ENCODE data around the gene KLHL40. TPM values are rescaled to one million over a fixed set of nuclear protein-coding genes. Genes with fewer than 3 reads are reported as not detected.

The KLHL40 gene
- total and polyA plus RNA-seq, 2 donors (not counting 3 experiments of a cell fraction or from before 2014, with no cell fraction given): not detected

DNA sequence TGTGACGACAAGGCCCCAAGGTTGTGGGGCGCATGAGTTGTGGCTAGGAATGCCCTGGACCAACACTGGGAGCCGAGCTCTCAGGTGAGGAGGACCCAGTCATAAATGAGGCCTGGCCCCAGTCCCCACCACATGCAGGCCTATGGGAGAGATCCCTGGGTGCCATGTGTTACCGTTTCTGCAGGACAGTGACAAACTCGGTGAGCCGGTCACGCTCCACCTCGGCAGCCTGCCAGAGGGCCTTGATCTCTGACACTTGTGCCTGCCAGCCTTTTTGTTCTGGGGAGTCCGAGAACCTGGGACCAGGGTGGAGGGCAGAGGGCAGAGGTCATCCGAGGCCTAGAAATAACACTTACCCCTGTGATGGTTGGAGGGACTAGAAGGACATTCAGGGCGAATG is 45.0 kb downstream of the KLHL40 start:
- H3K9ac ChIP-seq (replicated peaks; ENCODE audit: extremely low read depth, insufficient read depth, low read length): no peak overlapping the region
- TF ChIP-seq MAX (IDR thresholded peaks at IDR 0.05; ENCODE audit: insufficient read depth, insufficient read length) (no peak), EZH2 (IDR thresholded peaks at IDR 0.05; ENCODE audit: borderline replicate concordance, low read depth, low read length, severe bottlenecking) (no peak), GATA2 (IDR thresholded peaks at IDR 0.05; ENCODE audit: insufficient read depth, insufficient read length, low read depth, low read length) (no peak), JUN (IDR thresholded peaks at IDR 0.05; ENCODE audit: borderline replicate concordance, insufficient read depth, insufficient read length, low read depth) (no peak), POLR2AphosphoS5 (IDR thresholded peaks at IDR 0.05; ENCODE audit: insufficient read depth, low read depth, low read length) (no peak), FOS (IDR thresholded peaks at IDR 0.05; ENCODE audit: borderline replicate concordance, insufficient read depth, low read length) (no peak)
- no peaks in the 10 kb centered on the region for H3K36me3 ChIP-seq (ENCODE audit: control insufficient read depth in 2 of 2, extremely low read depth in 1 of 2, insufficient read depth in 2 of 2, low read length in 2 of 2)
- intact Hi-C loops (cut with micrococcal nuclease) (no loop called here), dilution Hi-C loops (cut with MboI; ENCODE audit: extremely low pct_ligation_motif_present, low sequenced_read_pairs) (no loop called here)
- DNase-seq (ENCODE audit: low read depth, low spot score) (no peak), FAIRE-seq (no peak)
- H3K9me1 ChIP-seq (replicated peaks; ENCODE audit: control insufficient read depth, extremely low read depth, insufficient read depth, low read length): no peaks in the 10 kb centered on the region
- no peak overlapping the region for H2AFZ ChIP-seq (ENCODE audit: low read depth, low read length)
- no peak overlapping the region for H3K27ac ChIP-seq (ENCODE audit: insufficient read depth, low read depth, low read length)
- no peaks in the 10 kb centered on the region for H3K79me2 ChIP-seq (ENCODE audit: control insufficient read depth, insufficient read depth, low read length)
- no peak overlapping the region for H3K4me3 ChIP-seq (replicated peaks in 1 of 3; ENCODE audit: insufficient read depth in 1 of 3, low read depth in 1 of 3, low read length in 3 of 3)
- peaks cover 5 to 7% of the 10 kb centered on the region in 2 experiments for H3K27me3 ChIP-seq (ENCODE audit: control insufficient read depth in 2 of 2, insufficient read depth in 2 of 2, low read length in 2 of 2)
- ChIA-PET CTCF (no interaction called here), POLR2A (no interaction called here)
- H3K4me2 ChIP-seq (ENCODE audit: insufficient read depth, low read length): no peak overlapping the region
- BruUV-seq (replicated peaks): no TSS peak
- H4K20me1 ChIP-seq (replicated peaks; ENCODE audit: control insufficient read depth, extremely low read depth, insufficient read depth, low read length): no peaks in the 10 kb centered on the region
- no peaks in the 10 kb centered on the region for H3K9me3 ChIP-seq (replicated peaks; ENCODE audit: control insufficient read depth, insufficient read depth, low read length)
- no peaks in the 10 kb centered on the region for H3K4me1 ChIP-seq (ENCODE audit: control insufficient read depth, extremely low read depth, insufficient read depth, low read length)

GRCh38 chr3:42730706-42731420 is 45.5 kb downstream of the KLHL40 start:
- no TSS peak for BruUV-seq (replicated peaks)
- intact Hi-C loops (cut with micrococcal nuclease): no loop called here

More at GRCh38 chr3:42730706-42731420, 45.5 kb downstream of the KLHL40 start:
- H3K9me3 ChIP-seq (replicated peaks; ENCODE audit: control insufficient read depth, insufficient read depth, low read length): no peaks in the 10 kb centered on the region
- no peaks in the 10 kb centered on the region for H3K9me1 ChIP-seq (replicated peaks; ENCODE audit: control insufficient read depth, extremely low read depth, insufficient read depth, low read length)
- H3K4me1 ChIP-seq (ENCODE audit: control insufficient read depth, extremely low read depth, insufficient read depth, low read length): no peaks in the 10 kb centered on the region
- TF ChIP-seq POLR2AphosphoS5 (IDR thresholded peaks at IDR 0.05; ENCODE audit: insufficient read depth, low read depth, low read length) (no peak), EZH2 (IDR thresholded peaks at IDR 0.05; ENCODE audit: borderline replicate concordance, low read depth, low read length, severe bottlenecking) (no peak), GATA2 (IDR thresholded peaks at IDR 0.05; ENCODE audit: insufficient read depth, insufficient read length, low read depth, low read length) (no peak), POLR2A (IDR thresholded peaks at IDR 0.05; ENCODE audit: low read depth, low read length) (no peak)
- ChIA-PET CTCF (no interaction called here), POLR2A (no interaction called here)
- no peak overlapping the region for H2AFZ ChIP-seq (ENCODE audit: low read depth, low read length)
- H3K27me3 ChIP-seq (ENCODE audit: control insufficient read depth in 2 of 2, insufficient read depth in 2 of 2, low read length in 2 of 2): peaks cover 4 to 5% of the 10 kb centered on the region in 2 experiments
- no peak overlapping the region for H3K27ac ChIP-seq (ENCODE audit: insufficient read depth, low read depth, low read length)
- H3K4me3 ChIP-seq (replicated peaks in 1 of 3; ENCODE audit: insufficient read depth in 1 of 3, low read depth in 1 of 3, low read length in 3 of 3): no peak overlapping the region
- dilution Hi-C loops (cut with MboI; ENCODE audit: extremely low pct_ligation_motif_present, low sequenced_read_pairs): no loop called here
- H4K20me1 ChIP-seq (replicated peaks; ENCODE audit: control insufficient read depth, extremely low read depth, insufficient read depth, low read length): no peaks in the 10 kb centered on the region
- no peak overlapping the region for H3K9ac ChIP-seq (replicated peaks; ENCODE audit: extremely low read depth, insufficient read depth, low read length)
- H3K79me2 ChIP-seq (ENCODE audit: control insufficient read depth, insufficient read depth, low read length): no peaks in the 10 kb centered on the region
- no peak for DNase-seq (ENCODE audit: low read depth, low spot score)
- FAIRE-seq: no peak
- no peaks in the 10 kb centered on the region for H3K36me3 ChIP-seq (ENCODE audit: control insufficient read depth in 2 of 2, extremely low read depth in 1 of 2, insufficient read depth in 2 of 2, low read length in 2 of 2)
- no peak overlapping the region for H3K4me2 ChIP-seq (ENCODE audit: insufficient read depth, low read length)
